ENCODE measurements around the gene FSHR.

- no peak for TF ChIP-seq EZH2 (IDR thresholded peaks at IDR 0.05; ENCODE audit: low read depth)
- no peak for TF ChIP-seq CTCF (conservative IDR thresholded peaks at IDR 0.05)
Observed at GRCh38 chr2:48998449-48998848, 155.9 kb downstream of the FSHR start.

Data from PC-9 (cell line).